ENCODE measurements around the gene PBXIP1. TPM values are rescaled to one million over a fixed set of nuclear protein-coding genes. Genes with fewer than 3 reads are reported as not detected.

The PBXIP1 gene
- total RNA-seq, 1 donor from 2014 or later: 56.2 TPM

- peaks cover 25% of the 10 kb centered on the region for H3K4me1 Mint-ChIP-seq
- H3K4me3 Mint-ChIP-seq: peak overlapping the region; percentile 96
- no peaks in the 10 kb centered on the region for H3K9me3 Mint-ChIP-seq
- H3K36me3 Mint-ChIP-seq: no peaks in the 10 kb centered on the region
- peak in 1 of 2 experiments; percentile 57 for DNase-seq (ENCODE audit: low spot score in 2 of 2, unreplicated experiment in 2 of 2)
- H3K27me3 Mint-ChIP-seq (ENCODE audit: low read depth): no peaks in the 10 kb centered on the region
- no peak for TF ChIP-seq CTCF (IDR thresholded peaks at IDR 0.05; ENCODE audit: unreplicated experiment)
- peak overlapping the region; percentile 92 for H3K27ac Mint-ChIP-seq
These were observed 47.4 kb upstream of the PBXIP1 start for GRCh38 chr1:155003227-155003765.

GRCh38 chr1:155002464-155003226 lies 46.7 kb upstream of the PBXIP1 start, which contains the start of gene ZBTB7B:
Gene ZBTB7B (plus strand): TSS chr1:155002802. CDS start chr1:155014661, 11,859 bp downstream.
- no peak for TF ChIP-seq CTCF (IDR thresholded peaks at IDR 0.05; ENCODE audit: unreplicated experiment)
- Mint-ChIP-seq H3K27ac (peak within 1 kb of the TSS; percentile 92), H3K4me1 (peaks cover 27% of the 10 kb centered on the region), H3K4me3 (peak within 1 kb of the TSS; percentile 96), H3K9me3 (no peaks in the 10 kb centered on the region), H3K27me3 (ENCODE audit: low read depth) (no peaks in the 10 kb centered on the region), H3K36me3 (no peaks in the 10 kb centered on the region)
- DNase-seq (ENCODE audit: low spot score in 2 of 2, unreplicated experiment in 2 of 2): no peak

- peak; percentile 98 to 99 for DNase-seq (ENCODE audit: low spot score in 2 of 2, unreplicated experiment in 2 of 2)
- TF ChIP-seq CTCF (IDR thresholded peaks at IDR 0.05; ENCODE audit: unreplicated experiment): no peak
- peak overlapping the region; percentile 92 for H3K27ac Mint-ChIP-seq
- no peaks in the 10 kb centered on the region for H3K9me3 Mint-ChIP-seq
- peaks cover 27% of the 10 kb centered on the region for H3K4me1 Mint-ChIP-seq
- peak overlapping the region; percentile 90 for H3K4me3 Mint-ChIP-seq
- no peaks in the 10 kb centered on the region for H3K27me3 Mint-ChIP-seq (ENCODE audit: low read depth)
- no peaks in the 10 kb centered on the region for H3K36me3 Mint-ChIP-seq
These were observed 46.0 kb upstream of the PBXIP1 start for GRCh38 chr1:155001675-155002463.

- H3K4me3 Mint-ChIP-seq: peak overlapping the region; percentile 90
- no peaks in the 10 kb centered on the region for H3K27me3 Mint-ChIP-seq (ENCODE audit: low read depth)
- no peaks in the 10 kb centered on the region for H3K9me3 Mint-ChIP-seq
- H3K27ac Mint-ChIP-seq: peak overlapping the region; percentile 90
- peaks cover 27% of the 10 kb centered on the region for H3K4me1 Mint-ChIP-seq
- DNase-seq (ENCODE audit: low spot score in 2 of 2, unreplicated experiment in 2 of 2): no peak
- no peaks in the 10 kb centered on the region for H3K36me3 Mint-ChIP-seq
- TF ChIP-seq CTCF (IDR thresholded peaks at IDR 0.05; ENCODE audit: unreplicated experiment): no peak
These were observed 45.5 kb upstream of the PBXIP1 start for GRCh38 chr1:155001425-155001674.

DNA sequence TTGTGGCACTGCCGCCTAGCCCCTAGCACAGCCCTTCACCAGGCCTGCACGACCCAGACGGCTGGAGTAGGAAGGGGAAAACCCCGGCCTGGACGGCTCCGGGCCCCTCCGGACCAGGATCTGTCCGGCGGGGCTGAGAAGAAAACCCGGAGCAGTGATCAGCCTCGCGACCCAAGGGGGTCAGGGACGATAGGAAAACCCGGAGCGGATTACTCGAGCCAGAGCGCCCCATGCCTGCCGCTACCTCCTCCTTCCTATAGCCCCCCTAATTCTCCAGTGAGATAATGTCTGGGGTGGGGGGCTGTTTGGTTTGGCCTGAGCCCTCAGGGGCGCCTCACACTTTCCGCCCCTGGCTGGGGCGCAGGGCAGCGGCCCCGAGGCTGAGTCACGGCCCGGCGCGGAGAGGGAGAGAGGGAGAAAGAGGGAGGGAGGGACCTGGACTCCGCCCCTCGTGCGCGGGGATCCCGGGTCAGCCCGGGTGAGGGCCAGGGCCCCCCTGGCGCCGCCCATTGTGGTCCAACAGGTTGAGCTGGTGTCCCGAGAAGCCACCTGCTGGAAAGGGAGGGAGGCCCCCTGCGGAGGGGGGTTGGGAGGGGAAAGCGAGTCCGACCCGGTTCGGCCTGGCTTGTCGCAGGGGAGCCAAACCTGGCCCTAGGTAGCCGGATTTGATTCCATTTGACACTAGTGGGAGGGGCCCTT lies 45.0 kb upstream of the PBXIP1 start:
- no peaks in the 10 kb centered on the region for H3K36me3 Mint-ChIP-seq
- peak overlapping the region; percentile 94 for H3K27ac Mint-ChIP-seq
- peaks cover 27% of the 10 kb centered on the region for H3K4me1 Mint-ChIP-seq
- no peaks in the 10 kb centered on the region for H3K27me3 Mint-ChIP-seq (ENCODE audit: low read depth)
- DNase-seq (ENCODE audit: low spot score in 2 of 2, unreplicated experiment in 2 of 2): peak; percentile 59 to 82
- TF ChIP-seq CTCF (IDR thresholded peaks at IDR 0.05; ENCODE audit: unreplicated experiment): no peak
- no peaks in the 10 kb centered on the region for H3K9me3 Mint-ChIP-seq
- peak overlapping the region; percentile 90 for H3K4me3 Mint-ChIP-seq
